Small intestine (tissue), 16 donors: ENCODE results near the gene DPY19L3. TPM values are rescaled to one million over a fixed set of nuclear protein-coding genes. Genes with fewer than 3 reads are reported as not detected.

ENCODE experiments used
- DNase-seq, 2 donors: peaks; one replicate each; pipeline versions ENCODE4 v3.0.0 to v3.0.0-alpha.2; 2013
- FAIRE-seq: peaks from 2 replicates; lab custom pipeline; 2012; peaks lifted over from hg19 to GRCh38; lab: Jason Lieb, UNC
- H3K27ac ChIP-seq, 3 donors: one replicate each; pipeline ENCODE4 v1.5.1; 2013; ENCODE audit warnings: low read length in 2 of 3, mild to moderate bottlenecking in 2 of 3, control low read depth in 1 of 3, inconsistent platforms in 1 of 3, low read depth in 1 of 3, moderate library complexity in 1 of 3
- H3K27me3 ChIP-seq, 3 donors: one replicate each; pipeline ENCODE4 v1.6.1; 2013; ENCODE audit warnings: low read length in 3 of 3, inconsistent platforms in 1 of 3; ENCODE audit not compliant: control insufficient read depth in 3 of 3, insufficient read depth in 3 of 3
- H3K36me3 ChIP-seq, 3 donors: one replicate each; pipeline ENCODE4 v1.6.1; 2013; ENCODE audit warnings: low read length in 3 of 3, inconsistent platforms in 1 of 3, low read depth in 1 of 3, mild to moderate bottlenecking in 1 of 3, moderate library complexity in 1 of 3; ENCODE audit not compliant: control insufficient read depth in 3 of 3, insufficient read depth in 2 of 3
- H3K4me1 ChIP-seq, 3 donors: one replicate each; pipeline ENCODE4 v1.6.1; 2013; ENCODE audit warnings: low read length in 2 of 3, inconsistent platforms in 1 of 3, low read depth in 1 of 3, mild to moderate bottlenecking in 1 of 3, moderate library complexity in 1 of 3; ENCODE audit not compliant: control insufficient read depth in 3 of 3, insufficient read depth in 2 of 3
- H3K4me3 ChIP-seq, 3 donors: one replicate each; pipeline ENCODE4 v1.5.1; 2013; ENCODE audit warnings: low read length in 3 of 3, control low read depth in 1 of 3, inconsistent platforms in 1 of 3, low read depth in 1 of 3, mild to moderate bottlenecking in 1 of 3, moderate library complexity in 1 of 3
- H3K9me3 ChIP-seq, 2 donors: one replicate each; pipeline ENCODE4 v1.6.1; 2013; ENCODE audit warnings: low read depth in 1 of 2, low read length in 1 of 2; ENCODE audit not compliant: control insufficient read depth in 2 of 2, insufficient read depth in 1 of 2
- WGBS, 3 donors: extraction: QIAGEN DNeasy Blood & Tissue Kit; methylation state at CpG; one replicate each; pipeline ENCODE4 v1.1.7; 2013; 5-methylcytosine and 5-hydroxymethylcytosine counted together
- long read RNA-seq, 10 donors: transcript quantifications; one replicate each; lab custom pipeline, GENCODE V29; 2026
- polyA plus RNA-seq, 4 donors: library from polyadenylated mRNA; stranded (reverse) in 3 of 4; unstranded in 1 of 4; fragments of 200-250 nt in 3 of 4; fragments of 120-200 nt in 1 of 4; gene quantifications; one replicate each; pipeline versions ENCODE4 v1.2.1 to v1.2.3, GENCODE V29; 2013
- donor health status: healthy with polysubstance abuse.
- donor health status: control.
- donor health status: control.
- donor health status: Bipolar disorder and iron deficiency.
- donor health status: healthy.

Gene DPY19L3, protein sequence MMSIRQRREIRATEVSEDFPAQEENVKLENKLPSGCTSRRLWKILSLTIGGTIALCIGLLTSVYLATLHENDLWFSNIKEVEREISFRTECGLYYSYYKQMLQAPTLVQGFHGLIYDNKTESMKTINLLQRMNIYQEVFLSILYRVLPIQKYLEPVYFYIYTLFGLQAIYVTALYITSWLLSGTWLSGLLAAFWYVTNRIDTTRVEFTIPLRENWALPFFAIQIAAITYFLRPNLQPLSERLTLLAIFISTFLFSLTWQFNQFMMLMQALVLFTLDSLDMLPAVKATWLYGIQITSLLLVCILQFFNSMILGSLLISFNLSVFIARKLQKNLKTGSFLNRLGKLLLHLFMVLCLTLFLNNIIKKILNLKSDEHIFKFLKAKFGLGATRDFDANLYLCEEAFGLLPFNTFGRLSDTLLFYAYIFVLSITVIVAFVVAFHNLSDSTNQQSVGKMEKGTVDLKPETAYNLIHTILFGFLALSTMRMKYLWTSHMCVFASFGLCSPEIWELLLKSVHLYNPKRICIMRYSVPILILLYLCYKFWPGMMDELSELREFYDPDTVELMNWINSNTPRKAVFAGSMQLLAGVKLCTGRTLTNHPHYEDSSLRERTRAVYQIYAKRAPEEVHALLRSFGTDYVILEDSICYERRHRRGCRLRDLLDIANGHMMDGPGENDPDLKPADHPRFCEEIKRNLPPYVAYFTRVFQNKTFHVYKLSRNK
- 10 to 100 TPM in 1 of 4 donors, 1 to 10 TPM in 3; 2.7 to 34.7 (median 3.6) TPM for polyA plus RNA-seq
- long read RNA-seq, donor 1, partial matches to known transcripts: 0 of 3 reads
- long read RNA-seq, donor 1, other reads (novel, unspliced or antisense): 0 of 3 reads
- long read RNA-seq, donor 2, full-length matches to known transcripts: 2 of 14 reads
- long read RNA-seq, donor 2, partial matches to known transcripts: 12 of 14 reads
- long read RNA-seq, donor 2, other reads (novel, unspliced or antisense): 0 of 14 reads
- long read RNA-seq, donor 3, partial matches to known transcripts: 0 of 1 reads
- long read RNA-seq, donor 3, other reads (novel, unspliced or antisense): 0 of 1 reads
- long read RNA-seq, donor 4: 0 reads
- long read RNA-seq, donor 5: 0 reads
- long read RNA-seq, donor 6, full-length matches to known transcripts: 5 of 5 reads
- long read RNA-seq, donor 6, partial matches to known transcripts: 0 of 5 reads
- long read RNA-seq, donor 6, other reads (novel, unspliced or antisense): 0 of 5 reads
- long read RNA-seq, donor 7: 0 reads
- long read RNA-seq, donor 8: 0 reads
- long read RNA-seq, donor 9, partial matches to known transcripts: 0 of 1 reads
- long read RNA-seq, donor 9, other reads (novel, unspliced or antisense): 0 of 1 reads
- long read RNA-seq, donor 10, full-length matches to known transcripts: 4 of 4 reads
- long read RNA-seq, donor 10, partial matches to known transcripts: 0 of 4 reads
- long read RNA-seq, donor 10, other reads (novel, unspliced or antisense): 0 of 4 reads

DNA sequence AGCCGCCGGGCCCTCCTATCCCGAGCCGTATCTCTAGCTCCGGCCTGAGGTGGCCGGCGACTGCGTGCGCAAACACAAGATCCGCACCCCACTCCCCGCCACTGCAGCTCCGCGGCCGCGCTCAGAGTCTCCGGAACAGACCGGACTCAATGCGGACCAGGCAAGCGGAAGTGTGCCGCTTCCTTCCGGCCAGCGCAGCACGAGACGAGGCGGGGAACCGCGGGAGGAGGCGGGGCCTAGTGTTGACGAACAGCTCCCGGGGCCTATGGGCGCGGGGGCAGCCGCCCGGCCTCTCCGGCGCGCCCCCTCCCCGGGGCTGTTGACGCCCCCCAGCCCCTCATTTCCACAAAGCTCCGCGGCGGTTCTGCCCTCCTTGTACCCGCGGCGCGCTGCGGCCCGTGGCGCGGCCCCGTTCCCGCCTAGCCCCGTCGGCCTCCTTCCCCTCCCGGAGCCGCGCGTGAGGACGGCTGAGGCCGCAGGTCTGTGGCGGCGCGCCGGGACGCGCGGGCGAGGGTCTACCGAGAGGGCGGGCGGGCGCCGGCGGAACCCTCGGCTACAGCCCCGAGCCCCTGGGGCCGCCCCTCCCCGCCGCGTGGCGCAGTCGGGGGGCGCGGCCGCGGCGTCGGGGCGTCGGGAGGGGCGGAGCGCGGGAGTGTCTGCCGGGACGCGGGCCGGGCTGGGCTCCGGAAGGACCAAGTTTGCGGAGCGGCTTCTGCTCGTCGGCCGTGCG, at the start of gene DPY19L3:
TSS of gene DPY19L3 (plus strand) at position 340 of the 730 bp plus-strand sequence. CDS start 2,484 bp downstream, outside the sequence.
- H3K27ac ChIP-seq: peak within 1 kb of the TSS; percentile 93 to 98 (median 98)
- peaks cover 2 to 4% (median 3%) of the 10 kb centered on the region in 3 donors for H3K4me1 ChIP-seq
- no peaks in the 10 kb centered on the region for H3K9me3 ChIP-seq
- 0 to 1% (median 0%) methylated on average over 77 to 104 of the region's 104 CpGs for WGBS, 3 donors
- peak within 1 kb of the TSS; percentile 69 to 98 (median 75) for H3K4me3 ChIP-seq
- DNase-seq: peak; percentile 93 to 96
- no peaks in the 10 kb centered on the region for H3K27me3 ChIP-seq
- H3K36me3 ChIP-seq: peaks cover 3 to 5% (median 4%) of the 10 kb centered on the region in 3 donors
- FAIRE-seq: no peak

- 10 to 21% (median 18%) methylated on average over 2 of the region's 2 CpGs for WGBS, 3 donors
- Histone ChIP-seq H3K4me3 (no peak overlapping the region), H3K36me3 (peaks cover 11 to 31% (median 27%) of the 10 kb centered on the region in 3 donors), H3K27me3 (no peaks in the 10 kb centered on the region), H3K9me3 (no peaks in the 10 kb centered on the region), H3K27ac (no peak overlapping the region), H3K4me1 (peaks cover 0 to 3% (median 0%) of the 10 kb centered on the region in 3 donors)
- DNase-seq: no peak
- FAIRE-seq: no peak
Measured at GRCh38 chr19:32357720-32358119, 47.9 kb upstream of the DPY19L3 start.

GRCh38 chr19:32358321-32358720, 47.2 kb upstream of the DPY19L3 start:
- DNase-seq: no peak
- peaks cover 11 to 28% (median 24%) of the 10 kb centered on the region in 3 donors for H3K36me3 ChIP-seq
- peaks cover 0 to 5% (median 0%) of the 10 kb centered on the region in 3 donors for H3K4me1 ChIP-seq
- no peak for FAIRE-seq
- no peak overlapping the region for H3K27ac ChIP-seq
- H3K4me3 ChIP-seq: no peak overlapping the region
- WGBS, 3 donors: 93 to 99% (median 98%) methylated on average over 5 of the region's 5 CpGs
- H3K9me3 ChIP-seq: no peaks in the 10 kb centered on the region
- H3K27me3 ChIP-seq: no peaks in the 10 kb centered on the region

DNA sequence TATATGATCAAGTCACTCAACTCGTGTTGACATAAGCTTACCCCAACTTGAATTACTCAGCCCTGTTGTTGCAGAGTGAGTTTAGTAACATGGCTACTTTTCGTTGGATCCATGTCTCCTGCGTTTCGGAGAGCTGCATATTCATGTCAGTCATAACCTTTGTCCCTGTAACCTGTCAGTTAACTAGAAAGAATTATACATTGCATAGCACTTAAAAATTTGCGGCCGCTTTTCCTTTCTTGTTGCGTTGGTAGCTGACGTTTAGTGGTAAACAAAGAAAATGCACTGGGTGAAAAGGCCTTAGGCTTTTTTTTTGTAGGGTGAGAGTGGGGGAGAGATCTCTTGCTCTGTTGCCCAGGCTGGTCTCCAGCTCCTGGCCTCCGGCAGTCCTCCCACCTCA, 46.0 kb upstream of the DPY19L3 start:
- no peak overlapping the region for H3K27ac ChIP-seq
- H3K27me3 ChIP-seq: no peaks in the 10 kb centered on the region
- no peaks in the 10 kb centered on the region for H3K9me3 ChIP-seq
- peaks cover 0 to 5% (median 0%) of the 10 kb centered on the region in 3 donors for H3K4me1 ChIP-seq
- WGBS, 3 donors: 95 to 97% (median 97%) methylated on average over 9 of the region's 9 CpGs
- FAIRE-seq (no peak), DNase-seq (no peak)
- H3K36me3 ChIP-seq: peaks cover 11 to 25% (median 16%) of the 10 kb centered on the region in 3 donors
- no peak overlapping the region for H3K4me3 ChIP-seq

DNA sequence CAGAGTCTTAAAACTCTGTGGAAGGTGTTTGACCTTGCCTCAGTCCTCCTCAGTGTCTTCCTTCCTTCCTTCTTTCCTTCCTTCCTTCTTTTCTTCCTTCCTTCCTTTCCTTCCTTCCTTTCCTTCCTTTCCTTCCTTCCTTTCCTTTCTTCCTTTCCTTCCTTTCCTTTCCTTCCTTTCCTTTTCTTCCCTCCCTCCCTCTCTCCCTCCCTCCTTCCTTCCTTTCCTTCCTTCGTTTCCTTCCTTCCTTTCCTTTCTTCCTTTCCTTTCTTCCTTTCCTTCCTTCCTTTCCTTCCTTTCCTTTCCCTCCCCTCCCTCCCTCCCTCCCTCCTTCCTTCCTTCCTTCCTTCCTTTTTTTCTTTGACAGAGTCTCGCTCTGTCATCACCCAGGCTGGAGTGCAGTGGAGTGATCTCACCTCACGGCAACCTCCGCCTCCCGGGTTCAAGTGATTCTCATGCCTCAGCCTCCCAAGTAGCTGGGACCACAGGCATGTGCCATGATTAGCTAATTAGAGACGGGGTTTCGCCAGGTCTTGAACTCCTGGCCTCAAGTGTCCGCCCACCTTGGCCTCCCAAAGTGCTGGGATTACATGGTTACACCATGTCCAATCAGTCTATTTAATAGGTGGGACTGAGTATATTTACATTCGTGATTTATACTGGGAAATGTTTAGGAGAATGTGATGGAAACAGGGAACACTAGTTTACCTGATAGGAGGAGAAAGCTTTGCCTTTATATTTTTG, 43.8 kb upstream of the DPY19L3 start:
- 89 to 92% (median 91%) methylated on average over 9 of the region's 9 CpGs for WGBS, 3 donors
- H3K36me3 ChIP-seq: peaks cover 9 to 21% (median 11%) of the 10 kb centered on the region in 3 donors
- H3K4me1 ChIP-seq: peaks cover 0 to 2% (median 0%) of the 10 kb centered on the region in 3 donors
- H3K27me3 ChIP-seq: no peaks in the 10 kb centered on the region
- FAIRE-seq (no peak), DNase-seq (no peak)
- no peak overlapping the region for H3K4me3 ChIP-seq
- H3K9me3 ChIP-seq: no peaks in the 10 kb centered on the region
- H3K27ac ChIP-seq: no peak overlapping the region

DNA sequence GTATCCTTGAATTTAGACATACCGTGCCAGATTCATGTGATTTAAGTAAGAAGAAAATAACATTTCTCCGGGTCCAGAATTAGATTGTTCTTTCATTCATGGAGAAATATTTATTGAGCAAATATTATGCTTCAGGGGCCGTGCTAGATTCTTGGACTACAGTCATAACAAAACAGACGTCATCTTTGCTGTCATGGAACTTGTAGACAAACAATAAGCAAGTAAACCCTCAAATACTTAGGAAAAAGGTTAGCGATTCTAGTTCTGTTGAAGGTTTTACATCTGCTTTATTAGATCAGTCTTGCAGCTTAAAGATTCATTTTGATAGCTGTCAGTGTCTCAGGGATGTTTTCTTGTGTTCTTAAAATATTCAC, 43.3 kb upstream of the DPY19L3 start:
- Histone ChIP-seq H3K4me1 (peaks cover 0 to 2% (median 0%) of the 10 kb centered on the region in 3 donors), H3K4me3 (no peak overlapping the region), H3K36me3 (peaks cover 9 to 21% (median 15%) of the 10 kb centered on the region in 3 donors), H3K27ac (no peak overlapping the region), H3K27me3 (no peaks in the 10 kb centered on the region), H3K9me3 (no peaks in the 10 kb centered on the region)
- 81 to 85% (median 85%) methylated on average over 5 of the region's 5 CpGs for WGBS, 3 donors
- FAIRE-seq: no peak
- no peak for DNase-seq

- FAIRE-seq (no peak), DNase-seq (peak in 1 of 2 donors; percentile 42)
- H3K9me3 ChIP-seq: no peaks in the 10 kb centered on the region
- no peaks in the 10 kb centered on the region for H3K27me3 ChIP-seq
- no peak overlapping the region for H3K27ac ChIP-seq
- H3K36me3 ChIP-seq: peaks cover 6 to 25% (median 19%) of the 10 kb centered on the region in 3 donors
- no peak overlapping the region for H3K4me3 ChIP-seq
- WGBS, 3 donors: 36 to 68% (median 53%) methylated on average over 3 of the region's 3 CpGs
- H3K4me1 ChIP-seq: peaks cover 0 to 2% (median 0%) of the 10 kb centered on the region in 3 donors
Measured at GRCh38 chr19:32363175-32363574, 42.4 kb upstream of the DPY19L3 start.
